GM23338 (cell line): Measurements from ENCODE around the gene AP4E1. TPM values are rescaled to one million over a fixed set of nuclear protein-coding genes. Genes with fewer than 3 reads are reported as not detected.

Source experiments
- ATAC-seq: fragments of 200-7000 bp; cut with Tn5 transposase; 3 replicates; pipeline ENCODE4 v1.9.1; 2020
- DNase-seq: peaks from one replicate; pipeline ENCODE4 v3.0.0-alpha.2; 2015; ENCODE audit warnings: low spot score
- H2AFZ ChIP-seq: fragments of 200-600 bp; sonication (generic); 2 replicates; pipeline ENCODE4 v1.8.0; 2016; ENCODE audit warnings: antibody characterized with exemption, mild to moderate bottlenecking, moderate library complexity
- H3F3A ChIP-seq: fragments of 200-600 bp; sonication (generic); replicated peaks from 2 replicates; pipeline ENCODE4 v1.8.0; 2017; ENCODE audit warnings: antibody characterized with exemption, mixed run types, low read depth
- H3K27ac ChIP-seq: fragments of 200-600 bp; sonication (generic); 2 replicates; pipeline ENCODE4 v1.6.1; 2016; ENCODE audit warnings: low read depth
- H3K27me3 ChIP-seq: fragments of 200-600 bp; sonication (generic); 2 replicates; pipeline ENCODE4 v1.8.0; 2016; ENCODE audit warnings: mild to moderate bottlenecking, mixed run types, moderate library complexity; ENCODE audit not compliant: insufficient read depth
- H3K36me3 ChIP-seq: fragments of 200-600 bp; sonication (generic); 2 replicates; pipeline ENCODE4 v1.8.0; 2016; ENCODE audit warnings: mild to moderate bottlenecking; ENCODE audit not compliant: insufficient read depth
- H3K4me1 ChIP-seq: fragments of 200-600 bp; sonication (generic); 2 replicates; pipeline ENCODE4 v1.8.0; 2016; ENCODE audit warnings: mild to moderate bottlenecking, moderate library complexity; ENCODE audit not compliant: insufficient read depth
- H3K4me2 ChIP-seq: fragments of 200-600 bp; sonication (generic); 2 replicates; pipeline ENCODE4 v1.7.1; 2017; ENCODE audit warnings: mixed run types
- H3K4me3 ChIP-seq: fragments of 200-600 bp; sonication (generic); 2 replicates; pipeline ENCODE4 v1.6.1; 2016; ENCODE audit warnings: mixed run types
- H3K79me2 ChIP-seq: fragments of 200-600 bp; sonication (generic); replicated peaks from 2 replicates; pipeline ENCODE4 v1.8.0; 2017; ENCODE audit warnings: mild to moderate bottlenecking; ENCODE audit not compliant: insufficient read depth
- H3K9me2 ChIP-seq: fragments of 200-600 bp; sonication (generic); 2 replicates; pipeline ENCODE4 v1.8.0; 2017; ENCODE audit not compliant: insufficient read depth
- H4K20me1 ChIP-seq: fragments of 200-600 bp; sonication (generic); replicated peaks from 2 replicates; pipeline ENCODE4 v1.8.0; 2017; ENCODE audit warnings: mild to moderate bottlenecking; ENCODE audit not compliant: insufficient read depth
- H3K27ac Mint-ChIP-seq: 2 replicates; pipeline ENCODE4 v1.8.0; 2020; ENCODE audit warnings: inconsistent platforms, mild to moderate bottlenecking, moderate library complexity, mixed read lengths
- H3K27me3 Mint-ChIP-seq: 3 replicates; pipeline ENCODE4 v1.8.0; 2022; ENCODE audit warnings: low read depth, mild to moderate bottlenecking, moderate library complexity, mixed read lengths, inconsistent platforms; ENCODE audit not compliant: insufficient read depth, poor library complexity
- H3K36me3 Mint-ChIP-seq: 3 replicates; pipeline ENCODE4 v1.8.0; 2021; ENCODE audit warnings: low read depth, mild to moderate bottlenecking, inconsistent platforms, moderate library complexity, mixed read lengths
- H3K4me1 Mint-ChIP-seq: 3 replicates; pipeline ENCODE4 v1.8.0; 2020; ENCODE audit warnings: mild to moderate bottlenecking, inconsistent platforms, mixed read lengths
- H3K4me3 Mint-ChIP-seq: 3 replicates; pipeline ENCODE4 v1.8.0; 2021; ENCODE audit warnings: moderate library complexity, mild to moderate bottlenecking, inconsistent platforms, mixed read lengths
- H3K9me3 Mint-ChIP-seq: 3 replicates; pipeline ENCODE4 v1.8.0; 2020; ENCODE audit warnings: moderate library complexity, mild to moderate bottlenecking, inconsistent platforms, mixed read lengths
- CREB1 ChIP-seq: fragments of 250-450 bp; sonication (Bioruptor Pico); IDR thresholded peaks from 2 replicates; pipeline ENCODE4 v1.5.0; 2020; ENCODE audit warnings: low read depth, mild to moderate bottlenecking, moderate library complexity
- EZH2phosphoT487 ChIP-seq: fragments of 200-600 bp; sonication (generic); IDR thresholded peaks from one replicate; pipeline ENCODE4 v1.8.1; 2018; ENCODE audit warnings: antibody characterized with exemption; ENCODE audit not compliant: unreplicated experiment
- JUNB ChIP-seq: IDR thresholded peaks from one replicate; pipeline ENCODE4 v1.6.1; 2016; ENCODE audit warnings: antibody characterized with exemption; ENCODE audit not compliant: unreplicated experiment
- POLR2AphosphoS5 ChIP-seq: IDR thresholded peaks from 2 replicates; pipeline ENCODE4 v1.6.1; 2016; ENCODE audit warnings: antibody characterized with exemption, low read depth
- REST ChIP-seq: IDR thresholded peaks from one replicate; pipeline ENCODE4 v1.6.1; 2018; ENCODE audit warnings: antibody characterized with exemption; ENCODE audit not compliant: unreplicated experiment
- ZNF331 ChIP-seq: fragments of 250-450 bp; sonication (Bioruptor Pico); IDR thresholded peaks from 2 replicates; pipeline ENCODE4 v1.5.0; 2020; ENCODE audit warnings: low read depth, mild to moderate bottlenecking, moderate library complexity
- ZNF462 ChIP-seq: fragments of 250-450 bp; sonication (Bioruptor Pico); IDR thresholded peaks from 2 replicates; pipeline ENCODE4 v1.5.0; 2020; ENCODE audit warnings: mild to moderate bottlenecking, moderate library complexity
- polyA plus RNA-seq: library from polyadenylated mRNA; unstranded; fragments of >200 nt; fragmentation: Nextera tagmentation; extraction: Ambion mirVana; gene quantifications from 2 replicates; pipeline ENCODE4 v1.2.1, GENCODE V29; 2016
- total RNA-seq: library from RNA; depleted of rRNA; stranded (reverse); fragments of >200 nt; shearing (Covaris generic); gene quantifications from 2 replicates; pipeline ENCODE4 v1.2.3, GENCODE V29; 2014
- TF ChIP-seq, protein P1 (sequence below), 2 experiments: fragments of 200-600 bp in 1 of 2; sonication (generic) in 1 of 2; conservative IDR thresholded peaks; 2 replicates each; pipeline versions ENCODE4 v1.5.1 to v1.6.1; 2016 to 2017; ENCODE audit warnings: antibody characterized with exemption in 2 of 2, low read depth in 2 of 2, mild to moderate bottlenecking in 2 of 2, moderate library complexity in 1 of 2

AP4E1 gene
- total and polyA plus RNA-seq, 2 experiments from 2014 or later: 4.4 to 15.4 TPM

GRCh38 chr15:50943638-50944037 lies 35.2 kb downstream of the AP4E1 start:
- H3K9me2 ChIP-seq: no peaks in the 10 kb centered on the region
- no peak overlapping the region for H3K4me3 Mint-ChIP-seq
- H3K36me3 ChIP-seq: 0 out of 2 replicates have a peak, but pooled peaks cover 3% of the 10 kb centered on the region
- no peak for ATAC-seq
- H3K27ac Mint-ChIP-seq: no peak overlapping the region
- H3K9me3 Mint-ChIP-seq: no peaks in the 10 kb centered on the region
- TF ChIP-seq, protein P1, sequence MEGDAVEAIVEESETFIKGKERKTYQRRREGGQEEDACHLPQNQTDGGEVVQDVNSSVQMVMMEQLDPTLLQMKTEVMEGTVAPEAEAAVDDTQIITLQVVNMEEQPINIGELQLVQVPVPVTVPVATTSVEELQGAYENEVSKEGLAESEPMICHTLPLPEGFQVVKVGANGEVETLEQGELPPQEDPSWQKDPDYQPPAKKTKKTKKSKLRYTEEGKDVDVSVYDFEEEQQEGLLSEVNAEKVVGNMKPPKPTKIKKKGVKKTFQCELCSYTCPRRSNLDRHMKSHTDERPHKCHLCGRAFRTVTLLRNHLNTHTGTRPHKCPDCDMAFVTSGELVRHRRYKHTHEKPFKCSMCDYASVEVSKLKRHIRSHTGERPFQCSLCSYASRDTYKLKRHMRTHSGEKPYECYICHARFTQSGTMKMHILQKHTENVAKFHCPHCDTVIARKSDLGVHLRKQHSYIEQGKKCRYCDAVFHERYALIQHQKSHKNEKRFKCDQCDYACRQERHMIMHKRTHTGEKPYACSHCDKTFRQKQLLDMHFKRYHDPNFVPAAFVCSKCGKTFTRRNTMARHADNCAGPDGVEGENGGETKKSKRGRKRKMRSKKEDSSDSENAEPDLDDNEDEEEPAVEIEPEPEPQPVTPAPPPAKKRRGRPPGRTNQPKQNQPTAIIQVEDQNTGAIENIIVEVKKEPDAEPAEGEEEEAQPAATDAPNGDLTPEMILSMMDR (conservative IDR thresholded peaks at IDR 0.05; ENCODE audit: low read depth in 2 of 2): no peak
- no peak for TF ChIP-seq EZH2phosphoT487
- TF ChIP-seq REST: no peak
- TF ChIP-seq CREB1: no peak
- TF ChIP-seq JUNB: no peak
- no peak for TF ChIP-seq ZNF462 (CRISPR knock-in tag)
- TF ChIP-seq POLR2AphosphoS5: no peak
- no peak for TF ChIP-seq ZNF331 (CRISPR knock-in tag)
- H4K20me1 ChIP-seq: no peaks in the 10 kb centered on the region; the same call in 1 of the 2 replicates
- no peaks in the 10 kb centered on the region for H3F3A ChIP-seq
- no peak overlapping the region for H3K27ac ChIP-seq
- H3K79me2 ChIP-seq: no peaks in the 10 kb centered on the region
- no peak for DNase-seq
- H3K4me1 Mint-ChIP-seq: no peaks in the 10 kb centered on the region
- no peak overlapping the region for H3K4me2 ChIP-seq
- no peak overlapping the region for H2AFZ ChIP-seq
- H3K36me3 Mint-ChIP-seq: peaks cover 3% of the 10 kb centered on the region; the same call in 1 of the 3 replicates
- H3K4me3 ChIP-seq: no peak overlapping the region
- H3K27me3 ChIP-seq: no peaks in the 10 kb centered on the region
- H3K27me3 Mint-ChIP-seq: peaks cover 2% of the 10 kb centered on the region
- H3K4me1 ChIP-seq: no peaks in the 10 kb centered on the region
